Esophagus muscularis mucosa (tissue), 3 donors: ENCODE measurements around the gene BMP6.

Experiments
- CTCF ChIP-seq, 3 experiments: fragments of 200-600 bp in 2 of 3; fragments of 450-650 bp in 1 of 3; sonication (generic) in 2 of 3; IDR thresholded peaks; one replicate each; pipeline ENCODE4 v1.5.1; 2017 to 2019; ENCODE audit warnings: antibody characterized with exemption in 3 of 3, mild to moderate bottlenecking in 2 of 3, moderate library complexity in 1 of 3
- POLR2A ChIP-seq: fragments of 450-650 bp; IDR thresholded peaks from one replicate; pipeline ENCODE4 v1.6.1; 2017; ENCODE audit warnings: antibody characterized with exemption, moderate library complexity, mild to moderate bottlenecking, low read depth
- POLR2AphosphoS5 ChIP-seq, 2 donors: sonication (generic); formaldehyde crosslinking; IDR thresholded peaks; one replicate each; pipeline ENCODE4 v1.6.1; 2017; ENCODE audit warnings: antibody characterized with exemption in 2 of 2

GRCh38 chr6:7781240-7781639 is 55.3 kb downstream of the BMP6 start:
- no peak for TF ChIP-seq CTCF (IDR thresholded peaks at IDR 0.05)
- no peak for TF ChIP-seq POLR2A
- no peak for TF ChIP-seq POLR2AphosphoS5 (IDR thresholded peaks at IDR 0.05)
